GM10248 (cell line): ENCODE data around the gene FNTB.

Source experiments
- CTCF ChIA-PET: fragments of 300-600 bp; sonication (Branson Sonifier 250); formaldehyde crosslinking; extraction: SDS; loops from one replicate; lab custom pipeline; 2021; ENCODE audit warnings: antibody characterized with exemption; lab: Yijun Ruan, JAX
- POLR2A ChIA-PET: fragments of 350-650 bp; sonication (Branson Sonifier 250); formaldehyde crosslinking; extraction: SDS; loops from one replicate; lab custom pipeline; 2020; ENCODE audit warnings: antibody characterized with exemption; lab: Yijun Ruan, JAX
- DNase-seq: peaks from one replicate; pipeline ENCODE4 v3.0.0; 2012; ENCODE audit errors: extremely low spot score
- TF ChIP-seq, protein P1 (sequence below): IDR thresholded peaks from 2 replicates; pipeline ENCODE4 v1.5.1; 2012; ENCODE audit warnings: mild to moderate bottlenecking, low read depth; ENCODE audit errors: extremely low read depth, missing control alignments, control extremely low read depth

Gene FNTB

DNA sequence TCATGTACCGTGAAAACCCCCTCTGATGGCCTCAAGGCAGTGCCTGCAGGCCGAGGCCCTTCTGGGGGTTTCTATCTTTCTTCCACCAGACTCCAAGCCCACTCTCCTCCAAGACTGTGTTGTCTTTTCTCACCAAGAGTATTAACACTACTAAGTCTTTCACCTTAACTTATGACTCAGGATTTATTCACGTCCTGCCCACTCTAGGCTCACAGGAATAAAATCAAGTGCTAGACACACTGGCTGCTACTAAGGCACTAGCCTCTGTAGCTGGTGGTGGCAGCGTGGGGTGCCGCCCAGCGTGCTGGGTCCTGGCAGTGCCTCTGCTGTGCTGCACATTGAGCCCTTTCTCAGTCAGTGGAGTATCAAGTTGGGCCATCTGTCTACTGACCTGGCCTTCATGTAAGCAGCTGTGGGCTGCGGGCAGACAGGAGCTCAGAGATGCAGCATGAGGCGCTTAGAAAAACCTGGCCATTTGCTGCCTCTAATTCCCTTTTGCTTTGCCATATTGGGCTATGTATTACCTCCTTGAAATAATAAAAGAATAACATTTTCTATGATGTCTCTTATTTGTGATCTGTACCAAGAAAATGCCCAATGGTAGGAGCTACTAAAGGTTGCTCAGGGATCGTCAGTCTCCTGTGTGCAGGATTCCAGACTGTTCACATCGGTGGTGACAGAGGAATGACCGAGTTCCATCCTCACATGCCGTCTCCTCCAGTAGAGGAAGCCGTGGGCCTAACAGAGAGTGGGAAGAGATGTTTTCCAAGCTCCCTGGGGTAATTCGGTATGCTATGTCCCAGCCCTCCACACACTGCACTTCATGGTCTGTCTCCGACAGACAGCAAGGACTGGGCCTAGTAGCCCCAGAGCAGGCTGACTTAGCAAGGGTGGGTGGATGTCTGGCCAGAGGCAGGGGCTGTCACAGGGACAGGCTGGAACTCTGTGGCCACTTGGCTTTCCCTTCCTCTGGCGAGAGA is 75.7 kb downstream of the FNTB start:
- TF ChIP-seq, protein P1, sequence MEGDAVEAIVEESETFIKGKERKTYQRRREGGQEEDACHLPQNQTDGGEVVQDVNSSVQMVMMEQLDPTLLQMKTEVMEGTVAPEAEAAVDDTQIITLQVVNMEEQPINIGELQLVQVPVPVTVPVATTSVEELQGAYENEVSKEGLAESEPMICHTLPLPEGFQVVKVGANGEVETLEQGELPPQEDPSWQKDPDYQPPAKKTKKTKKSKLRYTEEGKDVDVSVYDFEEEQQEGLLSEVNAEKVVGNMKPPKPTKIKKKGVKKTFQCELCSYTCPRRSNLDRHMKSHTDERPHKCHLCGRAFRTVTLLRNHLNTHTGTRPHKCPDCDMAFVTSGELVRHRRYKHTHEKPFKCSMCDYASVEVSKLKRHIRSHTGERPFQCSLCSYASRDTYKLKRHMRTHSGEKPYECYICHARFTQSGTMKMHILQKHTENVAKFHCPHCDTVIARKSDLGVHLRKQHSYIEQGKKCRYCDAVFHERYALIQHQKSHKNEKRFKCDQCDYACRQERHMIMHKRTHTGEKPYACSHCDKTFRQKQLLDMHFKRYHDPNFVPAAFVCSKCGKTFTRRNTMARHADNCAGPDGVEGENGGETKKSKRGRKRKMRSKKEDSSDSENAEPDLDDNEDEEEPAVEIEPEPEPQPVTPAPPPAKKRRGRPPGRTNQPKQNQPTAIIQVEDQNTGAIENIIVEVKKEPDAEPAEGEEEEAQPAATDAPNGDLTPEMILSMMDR = no peak
- ChIA-PET CTCF (interaction anchor here (1.6 kb wide), 1 partner anchor 22 kb away, joined by 5 read pairs; no protein-coding TSS in a partner anchor), POLR2A (no interaction called here)
- DNase-seq = no peak

DNA sequence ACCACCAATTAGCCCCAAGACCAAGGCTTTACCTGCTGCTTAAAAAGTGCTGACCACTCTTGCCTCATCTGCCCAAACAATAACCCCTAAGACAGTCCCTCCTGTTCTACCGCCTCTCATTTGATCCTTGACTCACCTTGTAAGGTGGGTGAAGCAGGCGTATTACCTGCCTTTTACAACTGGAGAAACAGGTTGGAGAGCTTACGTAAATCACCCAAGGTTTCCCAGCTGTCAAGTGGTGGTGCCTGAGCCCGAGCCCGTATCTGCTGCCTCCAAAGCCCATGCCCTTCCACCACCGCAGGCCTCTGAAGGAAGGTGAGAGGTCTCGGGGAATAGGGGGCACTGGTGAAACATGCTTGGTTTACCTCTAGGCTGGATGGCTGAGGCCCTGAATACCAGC is 79.0 kb downstream of the FNTB start:
- ChIA-PET CTCF (no interaction called here), POLR2A (no interaction called here)
- TF ChIP-seq, protein P1 = no peak
- no peak for DNase-seq

DNA sequence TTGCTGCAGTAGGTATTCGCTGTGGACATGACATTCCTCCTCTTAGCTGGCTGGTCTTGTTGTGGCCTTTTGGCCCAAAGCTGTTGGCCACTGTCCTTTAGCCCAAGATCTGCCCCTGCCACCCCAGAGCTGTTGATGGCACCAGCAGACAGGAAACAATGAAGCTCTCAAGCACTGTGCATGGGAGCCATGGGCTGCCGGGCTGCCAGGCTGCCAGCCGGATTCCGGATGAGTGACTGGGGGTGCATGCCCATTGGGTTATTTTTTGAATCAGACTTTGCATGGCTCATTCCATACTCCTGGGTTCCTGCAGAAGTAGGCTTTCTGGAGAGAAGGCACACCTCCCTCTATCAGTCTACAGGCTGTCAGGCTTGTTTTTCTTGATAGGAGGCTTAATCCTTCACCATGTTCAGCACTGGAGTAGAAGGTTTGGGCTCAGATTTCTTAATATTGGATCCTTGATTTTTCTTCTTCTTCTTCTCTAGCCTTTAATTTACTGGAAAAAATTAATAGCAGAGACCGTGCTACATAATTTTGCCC is 83.2 kb downstream of the FNTB start:
- no peak for DNase-seq
- TF ChIP-seq, protein P1 = no peak
- ChIA-PET POLR2A (interaction anchor here (0.6 kb wide), 1 partner anchor 54 kb away, joined by 5 read pairs; no protein-coding TSS in a partner anchor), CTCF (no interaction called here)

DNA sequence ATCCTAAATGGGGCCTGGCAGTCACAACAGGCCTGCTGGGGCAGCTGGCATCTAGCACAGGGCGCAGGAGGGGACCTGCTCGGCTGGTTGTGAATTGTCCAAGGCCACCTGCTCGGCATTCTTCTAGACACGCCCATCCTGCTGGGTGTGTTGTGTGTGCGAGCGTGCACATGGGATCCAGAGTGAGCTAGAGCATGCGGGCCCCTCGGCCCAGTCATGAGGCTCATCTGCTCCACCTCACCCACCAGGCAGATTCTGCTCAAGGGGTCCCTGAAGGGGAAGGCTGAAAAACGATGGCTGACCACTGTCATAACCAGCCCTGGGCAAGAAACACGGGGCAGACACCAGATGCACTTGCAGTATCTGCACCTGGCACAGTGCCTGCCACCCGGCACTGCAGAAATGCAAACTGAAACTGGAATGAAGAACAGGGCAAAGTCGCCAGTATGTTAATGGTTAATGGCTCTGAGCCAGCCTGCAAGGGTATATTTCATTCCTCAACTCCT is 83.8 kb downstream of the FNTB start:
- DNase-seq = no peak
- ChIA-PET CTCF (no interaction called here), POLR2A (no interaction called here)
- TF ChIP-seq, protein P1 = no peak

DNA sequence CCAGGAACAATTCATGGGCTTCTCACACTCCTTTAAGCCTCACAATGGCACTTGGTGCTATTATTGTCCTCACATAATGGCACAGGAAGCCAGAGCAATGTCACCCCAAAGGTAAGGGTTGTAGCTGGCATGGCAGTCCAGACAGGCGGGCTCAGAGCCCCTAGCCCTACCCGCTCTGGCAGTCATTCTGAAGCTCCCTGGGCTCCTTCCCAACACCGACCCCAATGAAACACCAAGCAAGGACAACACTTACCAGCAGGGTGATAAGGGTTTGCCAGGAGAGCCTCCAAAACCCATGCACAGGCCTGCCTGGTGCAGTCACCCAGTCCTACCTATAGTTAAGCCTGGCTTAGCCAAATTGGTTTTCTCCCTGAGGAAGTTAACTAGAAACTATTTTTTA is 84.8 kb downstream of the FNTB start:
- ChIA-PET POLR2A (no interaction called here), CTCF (no interaction called here)
- TF ChIP-seq, protein P1 = no peak
- DNase-seq = no peak

DNA sequence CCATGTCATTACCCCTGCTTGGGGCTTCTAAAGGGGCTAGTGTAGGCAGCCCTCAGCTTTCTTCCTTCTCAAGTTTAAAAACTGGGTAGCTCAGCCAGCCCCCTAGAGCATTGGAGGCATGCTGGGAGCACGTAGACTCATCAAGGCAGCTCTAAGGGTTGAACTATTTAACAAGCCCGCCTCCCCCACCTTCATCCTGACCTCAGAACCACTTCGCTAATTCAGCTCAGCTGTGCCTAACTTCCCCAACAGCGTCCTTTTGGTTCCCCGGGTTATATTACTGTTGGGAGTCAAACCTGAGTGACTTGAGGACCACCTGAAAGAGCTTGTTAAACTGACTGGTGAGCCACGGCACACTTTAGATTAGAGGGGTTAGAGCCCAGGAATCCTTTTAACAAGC is 85.6 kb downstream of the FNTB start:
- DNase-seq = no peak
- CTCF ChIA-PET = interaction anchor here (1.7 kb wide), 1 partner anchor 20 kb away, joined by 6 read pairs; no protein-coding TSS in a partner anchor
- TF ChIP-seq, protein P1 = no peak
- POLR2A ChIA-PET = interaction anchor here (1.0 kb wide), 1 partner anchor 30 kb away, joined by 3 read pairs; the partner anchor contains the start of gene MAX
